A549 (cell line): ENCODE data around the gene RSPH9. TPM values are rescaled to one million over a fixed set of nuclear protein-coding genes. Genes with fewer than 3 reads are reported as not detected.
"Not testable (repeated sequence)": the region's sequence is repeated elsewhere in the genome, so short reads cannot be mapped to it uniquely, and the experiment has no call there.

Experiments
- ATAC-seq, 2 experiments: fragments of 200-7000 bp in 1 of 2; fragments of >200 bp in 1 of 2; cut with Nextera tagmentation in 1 of 2; cut with Tn5 transposase in 1 of 2; 3 replicates each; pipeline versions ENCODE4 v1.8.0 to v1.9.1; 2018 to 2020; ENCODE audit warnings: mild to moderate bottlenecking in 1 of 2, moderate library complexity in 1 of 2
- CTCF ChIA-PET: fragments of 300-600 bp; sonication (Branson Sonifier 250); formaldehyde crosslinking; extraction: SDS; loops from one replicate; lab custom pipeline; 2021; ENCODE audit warnings: antibody characterized with exemption, inconsistent platforms; lab: Yijun Ruan, JAX
- POLR2A ChIA-PET: fragments of 350-600 bp; formaldehyde crosslinking; extraction: SDS; loops from one replicate; lab custom pipeline; 2021; ENCODE audit warnings: antibody characterized with exemption, inconsistent platforms; lab: Yijun Ruan, JAX
- DNase-seq, 2 experiments: peaks; one replicate each; pipeline versions ENCODE4 v3.0.0 to v3.0.0-alpha.2; 2011 to 2016; ENCODE audit warnings: low read depth in 1 of 2, low spot score in 1 of 2
- FAIRE-seq: peaks from 2 replicates; lab custom pipeline; 2011; peaks lifted over from hg19 to GRCh38; lab: Jason Lieb, UNC
- H3K27ac ChIP-seq, 2 experiments: fragments of >200 bp; sonication (Bioruptor Twin); formaldehyde crosslinking; 3 replicates each; pipeline ENCODE4 v1.5.1; 2016 to 2017
- H3K4me1 ChIP-seq: fragments of >200 bp; sonication (Bioruptor Twin); formaldehyde crosslinking; 3 replicates; pipeline ENCODE4 v1.6.1; 2016
- H3K4me2 ChIP-seq: fragments of >200 bp; sonication (Bioruptor Twin); formaldehyde crosslinking; 3 replicates; pipeline ENCODE4 v1.6.1; 2016
- H3K4me3 ChIP-seq: fragments of >200 bp; sonication (Bioruptor Twin); formaldehyde crosslinking; 3 replicates; pipeline ENCODE4 v1.5.1; 2016
- H3K9me3 ChIP-seq: fragments of >200 bp; sonication (Bioruptor Twin); formaldehyde crosslinking; 3 replicates; pipeline ENCODE4 v1.6.1; 2016
- BHLHE40 ChIP-seq: IDR thresholded peaks from 2 replicates; pipeline ENCODE4 v1.6.1; 2012; ENCODE audit warnings: low read depth, low read length, inconsistent platforms
- CBX2 ChIP-seq: fragments of 200-600 bp; sonication (generic); IDR thresholded peaks from 2 replicates; pipeline ENCODE4 v1.6.1; 2016; ENCODE audit warnings: low read depth, mild to moderate bottlenecking, borderline replicate concordance
- CBX8 ChIP-seq: fragments of 200-600 bp; sonication (generic); IDR thresholded peaks from 2 replicates; pipeline ENCODE4 v1.6.1; 2016
- CHD4 ChIP-seq: fragments of 200-600 bp; sonication (generic); IDR thresholded peaks from 2 replicates; pipeline ENCODE4 v1.6.1; 2016; ENCODE audit warnings: antibody characterized with exemption, mild to moderate bottlenecking, borderline replicate concordance
- EHMT2 ChIP-seq: fragments of 200-600 bp; sonication (generic); IDR thresholded peaks from 2 replicates; pipeline ENCODE4 v1.6.1; 2016; ENCODE audit warnings: antibody characterized with exemption, low read depth, mild to moderate bottlenecking, moderate library complexity
- EP300 ChIP-seq, 2 experiments: fragments of >200 bp; sonication (Bioruptor Twin); formaldehyde crosslinking; IDR thresholded peaks; 2 replicates in 1 of 2; 3 replicates in 1 of 2; pipeline ENCODE4 v1.6.1; 2016 to 2017
- ESRRA ChIP-seq: fragments of 150-350 bp; IDR thresholded peaks from 2 replicates; pipeline ENCODE4 v1.6.1; 2014; ENCODE audit warnings: mild to moderate bottlenecking, low read length, borderline replicate concordance
- FOSL2 ChIP-seq, 2 experiments: fragments of 450-650 bp in 1 of 2; fragments of >200 bp in 1 of 2; sonication (Bioruptor Twin) in 1 of 2; formaldehyde crosslinking; IDR thresholded peaks; 2 replicates each; pipeline versions ENCODE4 v1.5.0 to v1.6.1; 2016 to 2020; ENCODE audit warnings: mild to moderate bottlenecking in 1 of 2, moderate library complexity in 1 of 2
- FOXS1 ChIP-seq: fragments of 250-450 bp; sonication (Bioruptor Pico); IDR thresholded peaks from 2 replicates; pipeline ENCODE4 v1.5.0; 2020; ENCODE audit warnings: mild to moderate bottlenecking, moderate library complexity
- HDAC2 ChIP-seq: fragments of 200-600 bp; sonication (generic); IDR thresholded peaks from 2 replicates; pipeline ENCODE4 v1.6.1; 2016
- HOXA7 ChIP-seq: fragments of 250-450 bp; sonication (Bioruptor Pico); IDR thresholded peaks from 2 replicates; pipeline ENCODE4 v1.5.0; 2020; ENCODE audit warnings: mild to moderate bottlenecking, moderate library complexity
- HOXB5 ChIP-seq: fragments of 250-450 bp; sonication (Bioruptor Pico); IDR thresholded peaks from 2 replicates; pipeline ENCODE4 v1.5.0; 2020; ENCODE audit warnings: mild to moderate bottlenecking, moderate library complexity
- JUNB ChIP-seq: fragments of >200 bp; sonication (Bioruptor Twin); formaldehyde crosslinking; IDR thresholded peaks from 2 replicates; pipeline ENCODE4 v1.6.1; 2016
- KDM5A ChIP-seq: fragments of 200-600 bp; sonication (generic); IDR thresholded peaks from 2 replicates; pipeline ENCODE4 v1.6.1; 2016; ENCODE audit warnings: antibody characterized with exemption, mild to moderate bottlenecking
- POLR2A ChIP-seq: IDR thresholded peaks from 2 replicates; pipeline ENCODE4 v1.6.1; 2012; ENCODE audit warnings: mild to moderate bottlenecking, low read length
- RCOR1 ChIP-seq: fragments of 150-350 bp; IDR thresholded peaks from 2 replicates; pipeline ENCODE4 v1.6.1; 2014; ENCODE audit warnings: antibody characterized with exemption, low read length, low read depth
- SMC3 ChIP-seq: fragments of >200 bp; sonication (Bioruptor Twin); formaldehyde crosslinking; IDR thresholded peaks from 3 replicates; pipeline ENCODE4 v1.6.1; 2018; ENCODE audit warnings: inconsistent platforms
- TP53 ChIP-seq: fragments of 250-450 bp; sonication (Bioruptor Pico); IDR thresholded peaks from 2 replicates; pipeline ENCODE4 v1.5.0; 2021; ENCODE audit warnings: mild to moderate bottlenecking, moderate library complexity
- ZFP36 ChIP-seq: fragments of 450-650 bp; IDR thresholded peaks from 2 replicates; pipeline ENCODE4 v1.6.1; 2014; ENCODE audit warnings: borderline replicate concordance; ENCODE audit not compliant: partially characterized antibody
- WGBS: methylation state at CpG from one replicate; pipeline ENCODE4 v1.1.6; 2017; ENCODE audit errors: missing lambda C conversion rate; 5-methylcytosine and 5-hydroxymethylcytosine counted together
- polyA plus RNA-seq, 4 experiments: library from polyadenylated mRNA; depleted of rRNA in 3 of 4; stranded (reverse); fragments of >200 nt; fragmentation: RNase III in 1 of 4; extraction: RNeasy Plus Mini Kit Qiagen cat#74134 plus additional on column Dnase treatment in 1 of 4; gene quantifications; 2 replicates in 3 of 4; 3 replicates in 1 of 4; pipeline ENCODE4 v1.2.3, GENCODE V29; 2011 to 2017
- TF ChIP-seq, protein P1 (sequence below): fragments of 250-450 bp; sonication (Bioruptor Pico); IDR thresholded peaks from 2 replicates; pipeline ENCODE4 v1.5.0; 2021; ENCODE audit warnings: mild to moderate bottlenecking, moderate library complexity, borderline replicate concordance
- TF ChIP-seq, protein P2 (sequence below): IDR thresholded peaks from 2 replicates; pipeline ENCODE4 v1.6.1; 2012
- TF ChIP-seq, protein P3 (sequence below): fragments of >200 bp; sonication (Bioruptor Twin); formaldehyde crosslinking; IDR thresholded peaks from 3 replicates; pipeline ENCODE4 v1.5.1; 2016

Gene RSPH9
- polyA plus RNA-seq, 2 of the 4 experiments (the other 2 are of a cell fraction): 0.14 to 0.18 TPM

DNA sequence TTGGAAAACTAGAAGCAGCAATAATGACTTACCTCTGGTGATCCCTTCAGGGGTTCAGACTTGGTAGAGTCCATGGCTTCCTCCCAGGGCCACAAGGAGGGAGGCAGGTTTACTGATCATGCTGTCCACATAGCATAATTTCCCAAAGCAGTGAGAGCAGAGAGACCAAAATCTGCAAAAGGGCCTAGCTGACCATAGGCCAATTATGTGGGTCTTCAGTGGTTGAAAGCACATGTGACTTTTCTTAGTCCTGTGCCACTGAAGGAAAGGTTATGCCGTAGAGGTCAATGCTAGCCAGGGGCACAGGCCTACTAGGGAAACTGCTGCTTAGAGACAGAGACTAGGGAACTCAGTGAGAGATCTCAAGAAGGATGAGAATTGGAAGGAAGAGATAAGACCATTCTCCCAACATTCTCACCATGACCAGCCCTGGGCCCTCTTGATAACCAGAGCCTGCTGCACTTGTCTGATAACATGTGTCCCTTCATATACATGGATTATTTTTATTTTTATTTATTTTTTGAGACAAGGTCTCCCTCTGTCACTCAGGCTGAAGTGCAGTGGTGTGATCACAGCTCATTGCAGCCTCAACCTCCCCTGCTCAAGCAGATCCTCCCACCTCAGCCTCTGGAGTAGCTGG lies 13.7 kb upstream of the RSPH9 start:
- ATAC-seq (no peak), DNase-seq (no peak), FAIRE-seq (no peak)
- H3K9me3 ChIP-seq: no peaks in the 10 kb centered on the region
- TF ChIP-seq BHLHE40 (no peak), FOXS1 (no peak), EP300 (IDR thresholded peaks at IDR 0.05) (no peak), ESRRA (no peak), TP53 (CRISPR knock-in tag) (no peak), SMC3 (no peak), KDM5A (no peak), CBX2 (no peak), CHD4 (no peak), JUNB (no peak), HOXB5 (CRISPR knock-in tag) (no peak), HOXA7 (CRISPR knock-in tag) (no peak), POLR2A (no peak), ZFP36 (no peak)
- TF ChIP-seq, protein P1, sequence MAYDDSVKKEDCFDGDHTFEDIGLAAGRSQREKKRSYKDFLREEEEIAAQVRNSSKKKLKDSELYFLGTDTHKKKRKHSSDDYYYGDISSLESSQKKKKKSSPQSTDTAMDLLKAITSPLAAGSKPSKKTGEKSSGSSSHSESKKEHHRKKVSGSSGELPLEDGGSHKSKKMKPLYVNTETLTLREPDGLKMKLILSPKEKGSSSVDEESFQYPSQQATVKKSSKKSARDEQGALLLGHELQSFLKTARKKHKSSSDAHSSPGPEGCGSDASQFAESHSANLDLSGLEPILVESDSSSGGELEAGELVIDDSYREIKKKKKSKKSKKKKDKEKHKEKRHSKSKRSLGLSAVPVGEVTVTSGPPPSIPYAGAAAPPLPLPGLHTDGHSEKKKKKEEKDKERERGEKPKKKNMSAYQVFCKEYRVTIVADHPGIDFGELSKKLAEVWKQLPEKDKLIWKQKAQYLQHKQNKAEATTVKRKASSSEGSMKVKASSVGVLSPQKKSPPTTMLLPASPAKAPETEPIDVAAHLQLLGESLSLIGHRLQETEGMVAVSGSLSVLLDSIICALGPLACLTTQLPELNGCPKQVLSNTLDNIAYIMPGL (CRISPR knock-in tag): no peak
- TF ChIP-seq, protein P2, sequence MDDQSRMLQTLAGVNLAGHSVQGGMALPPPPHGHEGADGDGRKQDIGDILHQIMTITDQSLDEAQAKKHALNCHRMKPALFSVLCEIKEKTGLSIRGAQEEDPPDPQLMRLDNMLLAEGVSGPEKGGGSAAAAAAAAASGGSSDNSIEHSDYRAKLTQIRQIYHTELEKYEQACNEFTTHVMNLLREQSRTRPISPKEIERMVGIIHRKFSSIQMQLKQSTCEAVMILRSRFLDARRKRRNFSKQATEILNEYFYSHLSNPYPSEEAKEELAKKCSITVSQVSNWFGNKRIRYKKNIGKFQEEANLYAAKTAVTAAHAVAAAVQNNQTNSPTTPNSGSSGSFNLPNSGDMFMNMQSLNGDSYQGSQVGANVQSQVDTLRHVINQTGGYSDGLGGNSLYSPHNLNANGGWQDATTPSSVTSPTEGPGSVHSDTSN: no peak
- POLR2A ChIA-PET: interaction anchor here (2.3 kb wide), 1 partner anchor 14 kb away, joined by 10 read pairs; the partner anchor contains the start of gene RSPH9
- WGBS: 92% methylated on average over 1 of the region's 1 CpG
- peak overlapping the region; percentile 88 to 100; a peak in 5 of 6 replicates for H3K27ac ChIP-seq
- peak overlapping the region; percentile 89 for H3K4me2 ChIP-seq
- no peak overlapping the region for H3K4me3 ChIP-seq
- peaks cover 32% of the 10 kb centered on the region for H3K4me1 ChIP-seq
- CTCF ChIA-PET: no interaction called here

DNA sequence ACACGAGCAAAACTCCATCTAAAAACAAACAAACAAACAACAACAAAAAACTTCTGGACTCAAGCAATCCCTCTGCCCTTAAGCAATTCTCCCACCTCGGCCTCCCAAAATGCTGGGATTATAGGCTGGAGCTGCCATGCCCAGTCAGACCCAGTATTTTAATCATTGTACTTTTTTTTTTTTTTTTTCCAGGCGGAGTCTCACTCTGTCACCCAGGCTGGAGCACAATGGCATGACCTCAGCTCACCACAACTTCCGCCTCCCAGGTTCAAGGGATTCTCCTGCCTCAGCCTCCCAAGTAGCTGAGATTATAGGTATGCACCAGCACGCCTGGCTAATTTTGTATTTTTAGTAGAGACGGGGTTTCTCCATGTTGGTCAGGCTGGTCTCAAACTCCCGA lies 11.8 kb upstream of the RSPH9 start:
- ATAC-seq, H3K4me3 ChIP-seq, H3K27ac ChIP-seq, DNase-seq, CTCF ChIA-PET, POLR2A ChIA-PET, FAIRE-seq, H3K4me2 ChIP-seq, H3K9me3 ChIP-seq: not testable (repeated sequence)
- WGBS: 93% methylated on average over 7 of the region's 7 CpGs
- H3K4me1 ChIP-seq: peaks cover 24% of the 10 kb centered on the region

DNA sequence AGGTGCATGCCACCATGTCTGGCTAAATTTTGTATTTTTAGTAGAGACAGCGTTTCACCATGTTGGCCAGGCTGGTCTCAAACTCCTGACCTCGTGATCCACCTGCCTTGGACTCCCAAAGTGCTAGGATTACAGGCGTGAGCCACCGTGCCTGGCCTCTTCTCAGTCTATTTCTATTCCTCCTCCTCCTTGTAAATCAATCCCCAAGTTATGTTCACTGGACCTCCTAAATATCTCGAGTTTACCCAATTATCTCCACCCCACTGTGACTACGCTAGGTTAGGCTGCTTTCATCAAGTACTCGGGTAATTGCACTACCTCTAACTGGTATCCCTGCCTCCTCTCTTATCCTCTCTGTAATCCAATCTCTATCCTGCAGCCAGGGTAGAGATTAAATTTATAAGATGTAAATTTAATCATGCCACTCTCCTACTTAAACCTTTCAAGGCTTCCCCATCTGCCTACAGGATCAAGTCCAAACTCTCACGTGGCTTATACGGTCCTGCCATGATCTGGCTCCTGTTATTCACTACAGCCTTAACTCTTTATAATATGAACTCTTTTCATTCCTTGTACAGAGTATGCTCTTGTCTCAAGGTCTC lies 10.0 kb upstream of the RSPH9 start:
- ATAC-seq (no peak), FAIRE-seq (no peak), DNase-seq (no peak)
- peak overlapping the region; percentile 91 for H3K27ac ChIP-seq
- H3K4me3 ChIP-seq: no peak overlapping the region
- H3K4me2 ChIP-seq: peak overlapping the region; percentile 96
- 81% methylated on average over 9 of the region's 9 CpGs for WGBS
- POLR2A ChIA-PET: interaction anchor here (2.1 kb wide), 1 partner anchor 10 kb away, joined by 13 read pairs; the partner anchor contains the start of gene RSPH9
- TF ChIP-seq HDAC2: no peak
- TF ChIP-seq, protein P3, sequence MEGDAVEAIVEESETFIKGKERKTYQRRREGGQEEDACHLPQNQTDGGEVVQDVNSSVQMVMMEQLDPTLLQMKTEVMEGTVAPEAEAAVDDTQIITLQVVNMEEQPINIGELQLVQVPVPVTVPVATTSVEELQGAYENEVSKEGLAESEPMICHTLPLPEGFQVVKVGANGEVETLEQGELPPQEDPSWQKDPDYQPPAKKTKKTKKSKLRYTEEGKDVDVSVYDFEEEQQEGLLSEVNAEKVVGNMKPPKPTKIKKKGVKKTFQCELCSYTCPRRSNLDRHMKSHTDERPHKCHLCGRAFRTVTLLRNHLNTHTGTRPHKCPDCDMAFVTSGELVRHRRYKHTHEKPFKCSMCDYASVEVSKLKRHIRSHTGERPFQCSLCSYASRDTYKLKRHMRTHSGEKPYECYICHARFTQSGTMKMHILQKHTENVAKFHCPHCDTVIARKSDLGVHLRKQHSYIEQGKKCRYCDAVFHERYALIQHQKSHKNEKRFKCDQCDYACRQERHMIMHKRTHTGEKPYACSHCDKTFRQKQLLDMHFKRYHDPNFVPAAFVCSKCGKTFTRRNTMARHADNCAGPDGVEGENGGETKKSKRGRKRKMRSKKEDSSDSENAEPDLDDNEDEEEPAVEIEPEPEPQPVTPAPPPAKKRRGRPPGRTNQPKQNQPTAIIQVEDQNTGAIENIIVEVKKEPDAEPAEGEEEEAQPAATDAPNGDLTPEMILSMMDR: no peak
- TF ChIP-seq EHMT2: no peak
- no peak for TF ChIP-seq RCOR1
- TF ChIP-seq CBX8: no peak
- no peak for TF ChIP-seq FOSL2 (IDR thresholded peaks at IDR 0.05)
- TF ChIP-seq FOSL2 (CRISPR knock-in tag; IDR thresholded peaks at IDR 0.05): no peak
- peaks cover 23% of the 10 kb centered on the region for H3K4me1 ChIP-seq
- H3K9me3 ChIP-seq: no peaks in the 10 kb centered on the region
- CTCF ChIA-PET: no interaction called here
